HL-60 (cell line): ENCODE measurements around the gene IRAK2.
A peak's percentile ranks its signal among the peaks of the same experiment; 100 is the strongest.

Source experiments
- DNase-seq, 2 experiments: peaks; one replicate each; pipeline ENCODE4 v3.0.0-alpha.2; 2010 to 2020; ENCODE audit warnings: low read depth in 1 of 2, low spot score in 1 of 2
- H3K27ac ChIP-seq: fragments of 250-450 bp; sonication (Bioruptor Pico); replicated peaks from 2 replicates; pipeline ENCODE4 v1.5.1; 2020; ENCODE audit warnings: mild to moderate bottlenecking, moderate library complexity
- H3K27me3 ChIP-seq: fragments of 250-450 bp; sonication (Bioruptor Pico); 2 replicates; pipeline ENCODE4 v1.5.1; 2021; ENCODE audit warnings: mild to moderate bottlenecking, moderate library complexity; ENCODE audit not compliant: insufficient read depth, poor library complexity, severe bottlenecking
- H3K4me3 ChIP-seq: replicated peaks from 2 replicates; pipeline ENCODE4 v1.5.1; 2011; ENCODE audit warnings: mild to moderate bottlenecking, control low read depth, low read length; ENCODE audit not compliant: insufficient read depth
- GABPA ChIP-seq: IDR thresholded peaks from 2 replicates; pipeline ENCODE4 v1.6.1; 2012; ENCODE audit warnings: low read depth
- POLR2AphosphoS5 ChIP-seq: IDR thresholded peaks from 2 replicates; pipeline ENCODE4 v1.6.1; 2012; ENCODE audit warnings: low read depth
- REST ChIP-seq: IDR thresholded peaks from 2 replicates; pipeline ENCODE4 v1.6.1; 2012; ENCODE audit warnings: low read depth; ENCODE audit not compliant: insufficient replicate concordance
- SPI1 ChIP-seq: IDR thresholded peaks from 2 replicates; pipeline ENCODE4 v1.6.1; 2012; ENCODE audit warnings: low read depth, mild to moderate bottlenecking, borderline replicate concordance
- TF ChIP-seq, protein P1 (sequence below): IDR thresholded peaks from one replicate; pipeline ENCODE4 v1.5.1; 2011; ENCODE audit warnings: low read length, control low read depth, inconsistent platforms; ENCODE audit not compliant: insufficient read depth

The IRAK2 gene

DNA sequence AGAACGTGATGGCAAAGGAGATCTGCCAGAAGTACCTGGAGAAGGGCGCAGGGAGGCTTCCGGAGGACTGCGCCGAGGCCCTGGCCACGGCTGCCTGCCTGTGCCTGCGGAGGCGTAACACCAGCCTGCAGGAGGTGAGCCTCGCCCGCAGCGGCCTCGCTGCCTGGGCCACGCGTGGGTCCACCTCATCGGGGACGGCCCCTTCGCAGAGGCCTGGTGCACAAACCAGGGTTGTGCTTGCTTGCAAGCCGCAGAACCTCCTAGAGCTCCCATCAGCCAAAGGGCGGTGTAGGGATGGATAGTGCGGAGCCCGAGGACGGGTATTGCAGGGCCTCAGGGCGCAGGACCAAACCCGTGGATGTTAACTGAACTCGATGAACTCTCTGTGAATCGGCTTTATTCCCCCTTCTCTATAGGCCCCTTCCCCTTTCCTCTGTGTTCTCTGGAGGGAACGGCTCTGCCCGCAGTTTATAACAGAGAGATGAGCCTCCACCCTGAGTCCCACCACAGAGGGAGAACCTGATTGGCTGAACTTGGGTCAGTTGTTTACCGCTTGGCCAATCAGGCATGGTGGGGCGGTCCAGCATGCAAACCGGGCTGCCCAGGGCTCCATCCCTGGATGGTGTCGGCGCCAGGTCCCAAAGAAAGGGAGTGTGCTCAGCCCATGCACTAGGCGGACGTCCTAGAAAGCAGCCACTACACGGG lies 70.0 kb downstream of the IRAK2 start:
- TF ChIP-seq SPI1 = no peak
- TF ChIP-seq, protein P1, sequence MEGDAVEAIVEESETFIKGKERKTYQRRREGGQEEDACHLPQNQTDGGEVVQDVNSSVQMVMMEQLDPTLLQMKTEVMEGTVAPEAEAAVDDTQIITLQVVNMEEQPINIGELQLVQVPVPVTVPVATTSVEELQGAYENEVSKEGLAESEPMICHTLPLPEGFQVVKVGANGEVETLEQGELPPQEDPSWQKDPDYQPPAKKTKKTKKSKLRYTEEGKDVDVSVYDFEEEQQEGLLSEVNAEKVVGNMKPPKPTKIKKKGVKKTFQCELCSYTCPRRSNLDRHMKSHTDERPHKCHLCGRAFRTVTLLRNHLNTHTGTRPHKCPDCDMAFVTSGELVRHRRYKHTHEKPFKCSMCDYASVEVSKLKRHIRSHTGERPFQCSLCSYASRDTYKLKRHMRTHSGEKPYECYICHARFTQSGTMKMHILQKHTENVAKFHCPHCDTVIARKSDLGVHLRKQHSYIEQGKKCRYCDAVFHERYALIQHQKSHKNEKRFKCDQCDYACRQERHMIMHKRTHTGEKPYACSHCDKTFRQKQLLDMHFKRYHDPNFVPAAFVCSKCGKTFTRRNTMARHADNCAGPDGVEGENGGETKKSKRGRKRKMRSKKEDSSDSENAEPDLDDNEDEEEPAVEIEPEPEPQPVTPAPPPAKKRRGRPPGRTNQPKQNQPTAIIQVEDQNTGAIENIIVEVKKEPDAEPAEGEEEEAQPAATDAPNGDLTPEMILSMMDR = no peak
- TF ChIP-seq GABPA = no peak
- no peak for TF ChIP-seq POLR2AphosphoS5
- TF ChIP-seq REST = no peak
- DNase-seq = no peak
- no peak overlapping the region for H3K4me3 ChIP-seq
- H3K27ac ChIP-seq = no peak overlapping the region
- no peaks in the 10 kb centered on the region for H3K27me3 ChIP-seq

DNA sequence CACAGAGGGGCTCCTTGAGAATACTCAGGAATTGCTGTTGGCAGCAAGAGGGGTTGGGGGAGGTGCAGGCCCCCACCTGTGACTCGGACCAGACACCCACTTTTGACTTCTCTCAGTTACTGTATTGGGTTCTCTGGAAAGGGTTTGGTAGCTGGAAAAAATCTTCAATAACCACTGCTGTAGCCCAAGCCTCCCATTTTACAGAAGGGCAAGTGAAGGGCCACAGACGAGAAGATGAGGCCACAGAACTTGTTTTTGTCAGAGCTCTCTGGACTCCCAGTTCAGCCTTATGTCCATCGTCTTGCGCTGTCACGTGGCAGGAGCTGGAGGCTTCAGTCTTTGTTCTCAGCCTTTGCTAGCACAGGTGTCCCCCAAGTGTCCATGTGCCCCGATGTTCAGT lies 70.8 kb downstream of the IRAK2 start:
- Histone ChIP-seq H3K27me3 (no peaks in the 10 kb centered on the region), H3K27ac (no peak overlapping the region), H3K4me3 (no peak overlapping the region)
- TF ChIP-seq REST (no peak), GABPA (no peak), POLR2AphosphoS5 (no peak), SPI1 (no peak)
- TF ChIP-seq, protein P1 = no peak
- no peak for DNase-seq

DNA sequence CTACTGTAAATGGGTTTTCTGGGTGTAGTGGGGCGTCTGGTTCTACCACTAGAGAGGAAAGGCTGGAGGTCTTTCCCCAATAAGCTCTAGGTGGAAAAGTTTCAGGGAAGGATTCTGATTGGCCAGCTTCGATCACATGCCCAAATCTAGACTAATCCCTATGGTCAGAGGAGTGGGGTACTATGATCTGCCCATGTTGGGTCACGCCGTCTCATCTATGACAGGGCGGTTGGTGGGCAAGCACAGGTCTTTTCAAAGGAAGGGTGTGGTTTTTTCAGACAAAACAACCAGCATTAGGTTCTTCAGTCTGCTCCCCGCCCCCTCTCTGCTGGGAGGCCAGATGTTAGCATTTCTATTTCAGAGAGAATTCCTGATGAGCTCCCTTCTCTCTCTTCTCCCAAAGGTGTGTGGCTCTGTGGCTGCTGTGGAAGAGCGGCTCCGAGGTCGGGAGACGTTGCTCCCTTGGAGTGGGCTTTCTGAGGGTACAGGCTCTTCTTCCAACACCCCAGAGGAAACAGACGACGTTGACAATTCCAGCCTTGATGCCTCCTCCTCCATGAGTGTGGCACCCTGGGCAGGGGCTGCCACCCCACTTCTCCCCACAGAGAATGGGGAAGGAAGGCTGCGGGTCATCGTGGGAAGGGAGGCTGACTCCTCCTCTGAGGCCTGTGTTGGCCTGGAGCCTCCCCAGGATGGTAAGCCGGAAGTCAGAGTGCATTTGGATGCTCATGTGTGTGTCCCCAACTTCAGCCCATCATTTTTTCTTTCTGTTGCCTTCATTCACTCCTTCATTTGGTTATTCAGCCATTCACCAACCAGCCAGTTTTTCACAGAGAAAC lies 73.8 kb downstream of the IRAK2 start:
- DNase-seq = peak in 1 of 2 experiments; percentile 39
- TF ChIP-seq POLR2AphosphoS5 (no peak), GABPA (no peak), REST (no peak)
- TF ChIP-seq, protein P1 = no peak
- H3K27me3 ChIP-seq = no peaks in the 10 kb centered on the region
- no peak overlapping the region for H3K4me3 ChIP-seq
- H3K27ac ChIP-seq = peak overlapping the region; percentile 7; the same call in 1 of the 2 replicates
